ENCODE results near the gene CHCHD2. TPM values are rescaled to one million over a fixed set of nuclear protein-coding genes. Genes with fewer than 3 reads are reported as not detected.
"Not testable (repeated sequence)": the region's sequence is repeated elsewhere in the genome, so short reads cannot be mapped to it uniquely, and the experiment has no call there.

Gene CHCHD2
- total RNA-seq, 1 donor from 2014 or later, result 64.1 TPM

GRCh38 chr7:56087445-56087844, 18.8 kb downstream of the CHCHD2 start:
- no peaks in the 10 kb centered on the region for H3K9me3 ChIP-seq (ENCODE audit: low read depth)
- no peaks in the 10 kb centered on the region for H3K4me1 ChIP-seq
- Mint-ChIP-seq H3K4me3 (no peak overlapping the region), H3K4me1 (no peaks in the 10 kb centered on the region), H3K27ac (no peak overlapping the region), H3K27me3 (ENCODE audit: insufficient read depth, low read depth) (peaks cover 5% of the 10 kb centered on the region), H3K9me3 (no peaks in the 10 kb centered on the region), H3K36me3 (peaks cover 7% of the 10 kb centered on the region)
- H4K20me1 ChIP-seq (ENCODE audit: low read depth), result no peaks in the 10 kb centered on the region
- H2AFZ ChIP-seq (replicated peaks), result no peak overlapping the region
- no peak overlapping the region for H3K9ac ChIP-seq
- H3K27ac ChIP-seq, result no peak overlapping the region
- DNase-seq (ENCODE audit: low spot score), result no peak
- no peak overlapping the region for H3K4me2 ChIP-seq
- H3K79me2 ChIP-seq (ENCODE audit: low read depth), result no peaks in the 10 kb centered on the region
- no peak overlapping the region for H3K4me3 ChIP-seq
- no peaks in the 10 kb centered on the region for H3F3A ChIP-seq (ENCODE audit: low read depth)
- H3K36me3 ChIP-seq, result no peaks in the 10 kb centered on the region
- H3K27me3 ChIP-seq, result no peaks in the 10 kb centered on the region
- no peak for TF ChIP-seq EZH2 (IDR thresholded peaks at IDR 0.05)
- no peak for TF ChIP-seq CTCF (IDR thresholded peaks at IDR 0.05)
- no peak for TF ChIP-seq EZH2phosphoT487 (IDR thresholded peaks at IDR 0.05)

GRCh38 chr7:56086761-56087160, 19.5 kb downstream of the CHCHD2 start:
- Histone ChIP-seq H3K36me3 (no peaks in the 10 kb centered on the region), H3K9ac (no peak overlapping the region), H3K27ac (no peak overlapping the region), H2AFZ (replicated peaks) (no peak overlapping the region), H3F3A (ENCODE audit: low read depth) (no peaks in the 10 kb centered on the region), H3K4me1 (no peaks in the 10 kb centered on the region), H3K4me2 (no peak overlapping the region), H3K9me3 (ENCODE audit: low read depth) (no peaks in the 10 kb centered on the region), H3K4me3 (no peak overlapping the region), H3K79me2 (ENCODE audit: low read depth) (no peaks in the 10 kb centered on the region), H3K27me3 (no peaks in the 10 kb centered on the region), H4K20me1 (ENCODE audit: low read depth) (no peaks in the 10 kb centered on the region)
- H3K9me3 Mint-ChIP-seq, result no peaks in the 10 kb centered on the region
- H3K27me3 Mint-ChIP-seq (ENCODE audit: insufficient read depth, low read depth), result peaks cover 7% of the 10 kb centered on the region
- no peak overlapping the region for H3K4me3 Mint-ChIP-seq
- H3K36me3 Mint-ChIP-seq, result peaks cover 7% of the 10 kb centered on the region
- H3K27ac Mint-ChIP-seq, result no peak overlapping the region
- TF ChIP-seq CTCF (IDR thresholded peaks at IDR 0.05) (no peak), EZH2phosphoT487 (IDR thresholded peaks at IDR 0.05) (no peak), EZH2 (IDR thresholded peaks at IDR 0.05) (no peak)
- no peaks in the 10 kb centered on the region for H3K4me1 Mint-ChIP-seq
- DNase-seq (ENCODE audit: low spot score), result no peak

- Histone ChIP-seq H3K27me3 (no peaks in the 10 kb centered on the region), H3K27ac (no peak overlapping the region), H3K4me3 (no peak overlapping the region), H3K9me3 (ENCODE audit: low read depth) (no peaks in the 10 kb centered on the region), H3K79me2 (ENCODE audit: low read depth) (no peaks in the 10 kb centered on the region), H2AFZ (replicated peaks) (no peak overlapping the region), H3F3A (ENCODE audit: low read depth) (no peaks in the 10 kb centered on the region), H3K4me1 (no peaks in the 10 kb centered on the region), H3K9ac (no peak overlapping the region), H3K36me3 (no peaks in the 10 kb centered on the region), H3K4me2 (no peak overlapping the region), H4K20me1 (ENCODE audit: low read depth) (no peaks in the 10 kb centered on the region)
- no peak for TF ChIP-seq EZH2phosphoT487 (IDR thresholded peaks at IDR 0.05)
- TF ChIP-seq EZH2 (IDR thresholded peaks at IDR 0.05), result no peak
- Mint-ChIP-seq H3K27ac (no peak overlapping the region), H3K9me3 (no peaks in the 10 kb centered on the region), H3K27me3 (ENCODE audit: insufficient read depth, low read depth) (peaks cover 4% of the 10 kb centered on the region), H3K4me3 (no peak overlapping the region), H3K4me1 (no peaks in the 10 kb centered on the region), H3K36me3 (peaks cover 9% of the 10 kb centered on the region)
- DNase-seq (ENCODE audit: low spot score), result no peak
These were observed 23.0 kb downstream of the CHCHD2 start for GRCh38 chr7:56083150-56083785.

GRCh38 chr7:56081626-56082340, 24.5 kb downstream of the CHCHD2 start:
- Histone ChIP-seq H3K4me2 (no peak overlapping the region), H3K9ac (no peak overlapping the region), H3K79me2 (ENCODE audit: low read depth) (no peaks in the 10 kb centered on the region), H3K27me3 (no peaks in the 10 kb centered on the region), H4K20me1 (ENCODE audit: low read depth) (no peaks in the 10 kb centered on the region), H3K36me3 (no peaks in the 10 kb centered on the region), H2AFZ (replicated peaks) (no peak overlapping the region), H3K4me3 (no peak overlapping the region), H3K4me1 (no peaks in the 10 kb centered on the region), H3F3A (ENCODE audit: low read depth) (no peaks in the 10 kb centered on the region), H3K9me3 (ENCODE audit: low read depth) (no peaks in the 10 kb centered on the region), H3K27ac (no peak overlapping the region)
- Mint-ChIP-seq H3K27me3 (ENCODE audit: insufficient read depth, low read depth) (peaks cover 4% of the 10 kb centered on the region), H3K4me1 (no peaks in the 10 kb centered on the region), H3K4me3 (no peak overlapping the region), H3K9me3 (no peaks in the 10 kb centered on the region), H3K36me3 (peaks cover 9% of the 10 kb centered on the region), H3K27ac (no peak overlapping the region)
- no peak for DNase-seq (ENCODE audit: low spot score)
- TF ChIP-seq CTCF (IDR thresholded peaks at IDR 0.05) (no peak), EZH2 (IDR thresholded peaks at IDR 0.05) (no peak), EZH2phosphoT487 (IDR thresholded peaks at IDR 0.05) (no peak)

GRCh38 chr7:56080726-56081435, 25.4 kb downstream of the CHCHD2 start:
- H4K20me1 ChIP-seq (ENCODE audit: low read depth); H3K79me2 ChIP-seq (ENCODE audit: low read depth); H3K9me3 Mint-ChIP-seq; H3F3A ChIP-seq (ENCODE audit: low read depth); H3K27me3 ChIP-seq; H2AFZ ChIP-seq (replicated peaks); H3K9ac ChIP-seq; H3K27ac ChIP-seq; H3K4me1 Mint-ChIP-seq; DNase-seq (ENCODE audit: low spot score); H3K36me3 ChIP-seq; H3K4me1 ChIP-seq; H3K27me3 Mint-ChIP-seq (ENCODE audit: insufficient read depth, low read depth); H3K4me3 Mint-ChIP-seq; H3K9me3 ChIP-seq (ENCODE audit: low read depth); H3K4me3 ChIP-seq; H3K4me2 ChIP-seq; H3K27ac Mint-ChIP-seq: not testable (repeated sequence)
- peaks cover 10% of the 10 kb centered on the region for H3K36me3 Mint-ChIP-seq

Measured in neural progenitor cell (in vitro differentiated cells).